ENCODE data around the gene HGFAC.

The HGFAC gene

DNA sequence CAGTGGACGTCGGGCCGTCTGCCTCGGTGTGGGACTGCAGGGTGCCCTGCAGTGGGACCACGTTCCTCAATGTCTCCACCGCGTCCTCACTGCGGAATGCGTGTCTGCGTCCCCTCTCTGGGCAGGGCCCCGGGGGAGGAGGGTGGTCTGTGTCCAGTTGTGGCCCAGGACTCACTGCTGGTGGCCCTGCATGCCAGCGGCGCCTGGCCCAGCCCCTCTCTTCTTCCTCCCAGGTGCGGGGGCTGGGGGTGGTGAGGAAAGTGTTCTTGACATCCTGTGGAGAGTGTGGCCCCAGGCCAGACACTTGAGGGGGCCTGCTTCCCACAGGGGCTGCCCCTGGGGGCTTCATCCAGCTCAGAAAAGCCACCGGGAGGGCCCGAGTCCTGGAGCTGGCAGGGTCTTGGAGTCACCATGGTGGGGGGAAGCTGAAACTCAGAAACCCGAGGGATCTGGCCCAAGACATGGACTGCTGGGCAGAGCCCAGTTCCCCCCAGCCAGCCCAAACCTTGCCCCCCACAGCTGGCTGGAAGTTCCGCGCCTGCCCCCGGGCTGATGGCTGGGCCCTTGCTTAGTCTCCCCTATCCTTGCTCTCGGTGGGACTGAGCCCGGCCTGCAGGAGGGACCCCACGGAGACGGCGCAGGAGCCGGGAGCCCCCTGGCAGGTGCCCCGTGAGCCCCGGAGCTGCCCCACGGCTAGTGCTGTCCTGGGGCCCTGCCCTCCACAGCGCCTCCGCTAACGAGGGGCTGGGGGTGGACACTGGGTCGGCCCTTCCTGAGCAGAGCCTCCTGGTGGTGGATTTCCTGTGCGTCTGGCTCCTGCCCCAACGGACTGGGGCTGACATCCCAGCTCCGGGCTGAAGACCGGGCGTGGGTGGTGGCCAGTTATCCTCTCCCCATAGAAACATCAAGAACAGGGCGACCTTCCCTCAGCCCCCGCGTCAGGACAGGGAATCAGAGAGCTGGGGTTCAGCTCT lies 24.2 kb downstream of the HGFAC start:
- TF ChIP-seq, protein P1, sequence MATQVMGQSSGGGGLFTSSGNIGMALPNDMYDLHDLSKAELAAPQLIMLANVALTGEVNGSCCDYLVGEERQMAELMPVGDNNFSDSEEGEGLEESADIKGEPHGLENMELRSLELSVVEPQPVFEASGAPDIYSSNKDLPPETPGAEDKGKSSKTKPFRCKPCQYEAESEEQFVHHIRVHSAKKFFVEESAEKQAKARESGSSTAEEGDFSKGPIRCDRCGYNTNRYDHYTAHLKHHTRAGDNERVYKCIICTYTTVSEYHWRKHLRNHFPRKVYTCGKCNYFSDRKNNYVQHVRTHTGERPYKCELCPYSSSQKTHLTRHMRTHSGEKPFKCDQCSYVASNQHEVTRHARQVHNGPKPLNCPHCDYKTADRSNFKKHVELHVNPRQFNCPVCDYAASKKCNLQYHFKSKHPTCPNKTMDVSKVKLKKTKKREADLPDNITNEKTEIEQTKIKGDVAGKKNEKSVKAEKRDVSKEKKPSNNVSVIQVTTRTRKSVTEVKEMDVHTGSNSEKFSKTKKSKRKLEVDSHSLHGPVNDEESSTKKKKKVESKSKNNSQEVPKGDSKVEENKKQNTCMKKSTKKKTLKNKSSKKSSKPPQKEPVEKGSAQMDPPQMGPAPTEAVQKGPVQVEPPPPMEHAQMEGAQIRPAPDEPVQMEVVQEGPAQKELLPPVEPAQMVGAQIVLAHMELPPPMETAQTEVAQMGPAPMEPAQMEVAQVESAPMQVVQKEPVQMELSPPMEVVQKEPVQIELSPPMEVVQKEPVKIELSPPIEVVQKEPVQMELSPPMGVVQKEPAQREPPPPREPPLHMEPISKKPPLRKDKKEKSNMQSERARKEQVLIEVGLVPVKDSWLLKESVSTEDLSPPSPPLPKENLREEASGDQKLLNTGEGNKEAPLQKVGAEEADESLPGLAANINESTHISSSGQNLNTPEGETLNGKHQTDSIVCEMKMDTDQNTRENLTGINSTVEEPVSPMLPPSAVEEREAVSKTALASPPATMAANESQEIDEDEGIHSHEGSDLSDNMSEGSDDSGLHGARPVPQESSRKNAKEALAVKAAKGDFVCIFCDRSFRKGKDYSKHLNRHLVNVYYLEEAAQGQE (IDR thresholded peaks at IDR 0.05; ENCODE audit: insufficient replicate concordance, low read depth), result no peak
- TF ChIP-seq SPI1 (IDR thresholded peaks at IDR 0.05; ENCODE audit: borderline replicate concordance, low read depth) (no peak), GABPA (IDR thresholded peaks at IDR 0.05; ENCODE audit: low read depth) (no peak)
- TF ChIP-seq, protein P2, sequence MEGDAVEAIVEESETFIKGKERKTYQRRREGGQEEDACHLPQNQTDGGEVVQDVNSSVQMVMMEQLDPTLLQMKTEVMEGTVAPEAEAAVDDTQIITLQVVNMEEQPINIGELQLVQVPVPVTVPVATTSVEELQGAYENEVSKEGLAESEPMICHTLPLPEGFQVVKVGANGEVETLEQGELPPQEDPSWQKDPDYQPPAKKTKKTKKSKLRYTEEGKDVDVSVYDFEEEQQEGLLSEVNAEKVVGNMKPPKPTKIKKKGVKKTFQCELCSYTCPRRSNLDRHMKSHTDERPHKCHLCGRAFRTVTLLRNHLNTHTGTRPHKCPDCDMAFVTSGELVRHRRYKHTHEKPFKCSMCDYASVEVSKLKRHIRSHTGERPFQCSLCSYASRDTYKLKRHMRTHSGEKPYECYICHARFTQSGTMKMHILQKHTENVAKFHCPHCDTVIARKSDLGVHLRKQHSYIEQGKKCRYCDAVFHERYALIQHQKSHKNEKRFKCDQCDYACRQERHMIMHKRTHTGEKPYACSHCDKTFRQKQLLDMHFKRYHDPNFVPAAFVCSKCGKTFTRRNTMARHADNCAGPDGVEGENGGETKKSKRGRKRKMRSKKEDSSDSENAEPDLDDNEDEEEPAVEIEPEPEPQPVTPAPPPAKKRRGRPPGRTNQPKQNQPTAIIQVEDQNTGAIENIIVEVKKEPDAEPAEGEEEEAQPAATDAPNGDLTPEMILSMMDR (IDR thresholded peaks at IDR 0.05; ENCODE audit: insufficient read depth, low read length), result no peak
- H3K27me3 ChIP-seq (ENCODE audit: insufficient read depth, poor library complexity, severe bottlenecking), result peaks cover 29% of the 10 kb centered on the region
- H3K27ac ChIP-seq (replicated peaks), result no peak overlapping the region
- no peak overlapping the region for H3K4me3 ChIP-seq (replicated peaks; ENCODE audit: insufficient read depth, low read length)
- no peak for DNase-seq (ENCODE audit: low read depth in 1 of 2, low spot score in 1 of 2)

DNA sequence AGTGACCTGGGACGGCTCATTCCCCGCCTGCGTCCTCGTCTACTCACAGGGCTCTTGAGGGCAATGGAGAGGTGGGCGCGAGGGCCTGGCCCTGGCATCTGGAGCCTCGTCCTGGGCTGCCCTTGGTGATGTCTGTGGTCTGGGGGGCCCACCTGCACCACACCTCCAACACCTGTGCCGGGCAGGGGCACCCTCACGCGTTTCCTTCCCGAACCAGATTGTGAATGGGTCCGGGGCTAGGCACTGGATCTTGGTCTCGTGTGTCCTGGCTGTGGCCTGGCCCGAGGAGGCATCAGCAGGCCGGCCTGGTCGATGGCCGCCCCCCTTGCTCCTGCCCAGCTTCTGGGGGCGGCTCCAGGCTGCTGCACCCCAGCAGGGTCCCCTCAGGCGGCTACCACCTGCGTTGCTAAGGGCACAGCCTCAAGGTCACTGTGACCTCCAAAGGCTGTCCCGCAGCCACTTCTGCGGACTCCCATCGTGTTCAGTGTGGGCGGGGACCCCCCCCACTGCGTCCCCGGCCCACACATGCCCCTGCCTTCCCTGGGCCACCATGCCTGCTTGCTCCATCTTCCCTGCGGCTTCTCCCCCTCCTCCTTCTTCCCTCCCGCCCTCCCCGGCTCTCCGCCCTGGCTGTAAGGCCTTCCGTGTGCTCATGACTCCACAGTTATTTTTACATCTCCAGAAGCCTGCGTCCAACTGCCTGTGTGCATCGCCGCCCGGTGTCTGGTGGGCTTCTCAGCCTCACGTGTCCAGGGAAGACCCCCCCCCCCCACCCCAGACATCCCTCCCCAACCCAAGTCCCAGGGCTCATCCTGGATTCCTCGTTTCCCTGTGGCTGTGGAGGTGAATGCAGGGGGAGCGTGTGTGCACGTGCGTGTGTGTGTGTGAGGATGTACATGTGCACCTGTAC lies 25.2 kb downstream of the HGFAC start:
- Histone ChIP-seq H3K27me3 (ENCODE audit: insufficient read depth, poor library complexity, severe bottlenecking) (peaks cover 27% of the 10 kb centered on the region), H3K4me3 (replicated peaks; ENCODE audit: insufficient read depth, low read length) (no peak overlapping the region), H3K27ac (replicated peaks) (no peak overlapping the region)
- no peak for DNase-seq (ENCODE audit: low read depth in 1 of 2, low spot score in 1 of 2)
- no peak for TF ChIP-seq POLR2AphosphoS5 (IDR thresholded peaks at IDR 0.05; ENCODE audit: low read depth)
- TF ChIP-seq GABPA (IDR thresholded peaks at IDR 0.05; ENCODE audit: low read depth), result no peak
- TF ChIP-seq SPI1 (IDR thresholded peaks at IDR 0.05; ENCODE audit: borderline replicate concordance, low read depth), result no peak
- TF ChIP-seq, protein P2 (IDR thresholded peaks at IDR 0.05; ENCODE audit: insufficient read depth, low read length), result no peak
- TF ChIP-seq, protein P1 (IDR thresholded peaks at IDR 0.05; ENCODE audit: insufficient replicate concordance, low read depth), result no peak

DNA sequence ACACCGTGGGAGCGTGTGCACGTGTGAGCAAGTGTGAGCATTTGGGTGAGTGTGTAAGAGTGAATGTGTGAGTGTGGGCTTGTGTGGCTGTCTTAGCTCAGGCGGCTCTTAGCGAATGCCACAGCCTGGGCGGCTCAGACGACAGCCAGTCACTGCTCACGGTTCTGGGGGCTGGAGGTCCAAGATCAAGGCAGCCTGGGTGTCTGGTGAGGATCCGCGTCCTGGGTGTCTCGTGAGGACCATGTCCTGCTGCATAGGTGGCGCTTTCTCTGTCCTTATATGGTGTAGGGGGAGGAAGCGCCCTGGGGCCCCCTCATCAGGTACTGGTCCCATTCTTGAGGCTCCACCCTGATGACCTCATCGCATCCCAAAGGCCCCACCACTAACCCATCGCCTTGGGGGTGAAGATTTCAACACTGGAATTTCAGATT lies 25.8 kb downstream of the HGFAC start:
- TF ChIP-seq, protein P2 (IDR thresholded peaks at IDR 0.05; ENCODE audit: insufficient read depth, low read length), result no peak
- TF ChIP-seq POLR2AphosphoS5 (IDR thresholded peaks at IDR 0.05; ENCODE audit: low read depth) (no peak), SPI1 (IDR thresholded peaks at IDR 0.05; ENCODE audit: borderline replicate concordance, low read depth) (no peak), GABPA (IDR thresholded peaks at IDR 0.05; ENCODE audit: low read depth) (no peak)
- TF ChIP-seq, protein P1 (IDR thresholded peaks at IDR 0.05; ENCODE audit: insufficient replicate concordance, low read depth), result no peak
- Histone ChIP-seq H3K27me3 (ENCODE audit: insufficient read depth, poor library complexity, severe bottlenecking) (peaks cover 20% of the 10 kb centered on the region), H3K4me3 (replicated peaks; ENCODE audit: insufficient read depth, low read length) (no peak overlapping the region), H3K27ac (replicated peaks) (no peak overlapping the region)
- DNase-seq (ENCODE audit: low read depth in 1 of 2, low spot score in 1 of 2), result no peak
